H4 (cell line): ENCODE data around the gene EEPD1. TPM values are rescaled to one million over a fixed set of nuclear protein-coding genes. Genes with fewer than 3 reads are reported as not detected.
"Not testable (repeated sequence)": the region's sequence is repeated elsewhere in the genome, so short reads cannot be mapped to it uniquely, and the experiment has no call there.

Experiments used
- DNase-seq: peaks from one replicate; pipeline ENCODE4 v3.0.0-alpha.2; 2015; ENCODE audit warnings: low spot score
- total RNA-seq: library from RNA; depleted of rRNA; stranded (reverse); fragments of >200 nt; shearing (Covaris generic); gene quantifications from 2 replicates; pipeline ENCODE4 v1.2.3, GENCODE V29; 2014; rRNA removed

The EEPD1 gene
- total RNA-seq, 1 experiment from 2014 or later = 9.4 TPM

- DNase-seq = no peak
These were observed 163.3 kb downstream of the EEPD1 start for GRCh38 chr7:36316319-36316718.

- DNase-seq = no peak
These were observed 164.2 kb downstream of the EEPD1 start for GRCh38 chr7:36317276-36317675.

GRCh38 chr7:36318116-36318515, 165.1 kb downstream of the EEPD1 start:
- no peak for DNase-seq

- DNase-seq = not testable (repeated sequence)
These were observed 168.2 kb downstream of the EEPD1 start for GRCh38 chr7:36321284-36321683.

- DNase-seq = no peak
These were observed 183.3 kb downstream of the EEPD1 start for GRCh38 chr7:36336390-36336789.

- DNase-seq = no peak
These were observed 185.2 kb downstream of the EEPD1 start for GRCh38 chr7:36338256-36338655.

GRCh38 chr7:36343548-36343947, 190.5 kb downstream of the EEPD1 start:
- DNase-seq = no peak

- DNase-seq = no peak
These were observed 191.6 kb downstream of the EEPD1 start for GRCh38 chr7:36344622-36345021.

- DNase-seq = peak; percentile 51
These were observed 193.3 kb downstream of the EEPD1 start for GRCh38 chr7:36346260-36346831.

- no peak for DNase-seq
These were observed 195.2 kb downstream of the EEPD1 start for GRCh38 chr7:36348256-36348655.

GRCh38 chr7:36348771-36349170, 195.7 kb downstream of the EEPD1 start:
- no peak for DNase-seq

GRCh38 chr7:36349626-36350025, 196.6 kb downstream of the EEPD1 start:
- DNase-seq = no peak

Other genes starting within 250 kb of the EEPD1 start
- 132 and 151 TPM in 2 replicates for gene ANLN, start 236.6 kb downstream of the EEPD1 start, total RNA-seq